ENCODE results near the gene GPC3. TPM values are rescaled to one million over a fixed set of nuclear protein-coding genes. Genes with fewer than 3 reads are reported as not detected.

The GPC3 gene
- total RNA-seq, 1 donor from 2014 or later = not detected

DNA sequence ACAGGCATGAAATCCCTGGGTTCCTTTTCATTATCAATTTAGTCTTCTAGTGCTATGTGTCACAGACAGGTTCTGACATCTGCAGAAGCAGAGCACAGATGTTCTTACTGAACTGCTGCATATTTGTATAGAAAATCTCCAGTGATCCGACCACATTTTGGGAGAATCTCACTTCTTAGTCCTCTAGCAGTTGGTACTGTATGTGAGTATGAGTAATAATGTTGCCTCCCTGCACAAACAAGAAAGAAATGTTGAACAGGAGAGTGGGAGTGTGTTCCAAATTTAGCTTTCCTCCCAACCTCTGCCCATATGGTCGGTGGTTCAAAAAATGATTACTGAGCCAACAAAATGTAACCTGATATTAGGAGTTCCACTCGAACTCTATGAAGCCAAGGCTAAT lies 404.8 kb downstream of the GPC3 start:
- no peak for DNase-seq (ENCODE audit: extremely low read depth, low read depth, low spot score)

GRCh38 chrX:133579631-133580030 lies 405.8 kb downstream of the GPC3 start:
- no peak for DNase-seq (ENCODE audit: extremely low read depth, low read depth, low spot score)

DNA sequence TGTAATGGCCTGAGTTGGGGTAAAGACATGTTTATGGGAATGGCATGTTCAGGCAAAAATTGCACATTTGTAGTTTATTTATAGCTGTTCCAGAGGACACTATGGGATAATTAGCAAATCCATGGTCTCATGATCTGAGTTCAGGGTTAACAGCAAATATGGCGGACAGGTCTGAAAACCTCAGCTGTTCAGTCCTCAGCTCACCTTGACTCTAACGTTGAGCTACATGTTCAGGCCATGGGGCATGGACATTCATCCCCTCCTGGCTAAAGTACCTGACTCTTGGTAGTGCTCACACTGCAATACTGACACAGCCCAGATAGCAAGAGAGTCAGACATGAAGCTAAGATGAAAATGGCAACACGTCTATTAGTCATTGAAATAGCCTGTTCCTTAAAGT lies 408.5 kb downstream of the GPC3 start:
- DNase-seq (ENCODE audit: extremely low read depth, low read depth, low spot score) = no peak

DNA sequence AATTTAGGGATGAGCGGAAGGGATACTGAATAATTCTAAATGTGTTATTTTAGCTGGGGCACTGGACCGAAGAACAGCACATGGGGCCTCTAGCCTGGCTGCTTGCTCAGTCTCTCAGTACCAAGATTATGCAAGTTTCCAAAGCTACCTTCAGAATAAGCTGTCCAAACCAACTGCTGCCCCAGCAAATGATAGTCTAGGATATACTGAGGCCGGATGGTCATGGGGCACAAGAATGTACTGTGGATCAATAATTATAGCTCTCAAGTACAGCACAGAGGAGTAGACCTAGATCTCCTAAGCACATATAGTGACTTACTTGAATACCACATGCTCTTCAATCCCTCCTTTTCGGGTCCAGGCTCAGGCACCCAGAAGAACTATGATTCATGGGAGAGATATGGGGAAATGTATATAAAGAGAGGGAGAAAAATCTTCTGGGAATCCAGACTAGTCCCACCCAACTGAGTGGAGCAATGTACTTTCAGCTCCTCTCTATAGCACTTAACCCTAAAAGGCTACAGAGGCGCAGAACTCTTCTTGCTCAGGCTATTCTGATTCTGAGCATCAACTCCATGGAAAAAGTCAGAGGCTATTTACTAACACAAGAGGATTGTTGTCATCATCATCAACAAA lies 409.8 kb downstream of the GPC3 start:
- no peak for DNase-seq (ENCODE audit: extremely low read depth, low read depth, low spot score)

DNA sequence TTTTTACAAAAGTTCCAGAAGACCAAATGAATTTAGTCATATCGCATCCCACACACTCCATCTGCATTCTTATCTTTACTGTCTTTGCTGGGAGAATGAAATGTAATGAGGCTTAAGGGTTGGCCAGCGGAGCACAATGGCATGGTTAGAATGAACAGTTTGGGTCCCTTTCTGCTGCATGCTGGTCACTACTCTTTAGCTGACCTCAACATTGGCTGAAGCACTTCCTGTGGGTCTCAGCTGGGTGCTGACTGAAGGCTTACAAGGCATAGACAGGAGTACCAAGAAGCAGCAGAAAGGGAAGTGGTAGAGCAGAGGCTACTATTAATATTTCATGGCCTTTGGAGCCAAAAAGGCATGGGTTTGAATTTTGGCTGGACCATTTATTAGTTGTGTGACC lies 410.7 kb downstream of the GPC3 start:
- no peak for DNase-seq (ENCODE audit: extremely low read depth, low read depth, low spot score)

DNA sequence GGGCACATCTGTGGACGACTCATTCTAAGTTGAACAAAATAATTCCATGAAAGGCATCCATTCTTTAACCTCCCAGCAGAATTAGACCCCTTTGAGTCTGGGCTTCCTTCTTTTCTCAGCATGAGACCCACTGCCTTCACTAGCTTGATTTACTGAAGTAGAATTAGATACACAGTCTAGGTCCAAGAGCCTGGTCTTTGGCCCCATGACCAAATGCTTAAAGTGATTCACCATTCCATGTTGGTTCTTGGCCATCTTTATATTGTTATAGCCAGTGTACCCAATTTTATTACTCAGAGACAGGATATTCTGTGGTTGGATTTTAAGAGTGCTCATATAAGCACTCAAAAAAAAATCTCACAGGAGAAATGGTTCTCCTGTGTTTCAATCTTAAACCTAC lies 414.8 kb downstream of the GPC3 start:
- no peak for DNase-seq (ENCODE audit: extremely low read depth, low read depth, low spot score)

DNA sequence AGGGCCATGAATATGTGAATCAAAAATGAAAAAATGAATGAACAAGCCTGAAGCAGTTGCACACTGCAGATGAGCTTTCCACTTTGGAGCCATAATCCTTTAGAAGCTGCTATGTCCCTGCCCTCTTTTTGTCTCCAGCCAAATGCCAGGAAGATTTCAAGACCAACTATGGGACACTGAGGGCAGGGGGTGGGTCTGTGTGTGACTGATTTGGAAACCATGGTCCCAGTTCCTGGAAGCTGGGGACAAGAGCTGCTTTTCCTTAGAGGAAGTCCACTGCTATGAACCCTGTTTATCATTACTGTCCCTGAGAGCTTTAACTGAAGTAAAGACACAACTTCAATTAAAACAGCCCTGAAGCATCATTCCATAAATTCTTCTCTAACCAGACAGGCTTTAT lies 416.2 kb downstream of the GPC3 start:
- DNase-seq (ENCODE audit: extremely low read depth, low read depth, low spot score) = no peak

GRCh38 chrX:133568109-133568508 lies 417.3 kb downstream of the GPC3 start:
- no peak for DNase-seq (ENCODE audit: extremely low read depth, low read depth, low spot score)

GRCh38 chrX:133566876-133567275 lies 418.5 kb downstream of the GPC3 start:
- no peak for DNase-seq (ENCODE audit: extremely low read depth, low read depth, low spot score)

- no peak for DNase-seq (ENCODE audit: extremely low read depth, low read depth, low spot score)
Measured at GRCh38 chrX:133563705-133564104, 421.7 kb downstream of the GPC3 start.

DNA sequence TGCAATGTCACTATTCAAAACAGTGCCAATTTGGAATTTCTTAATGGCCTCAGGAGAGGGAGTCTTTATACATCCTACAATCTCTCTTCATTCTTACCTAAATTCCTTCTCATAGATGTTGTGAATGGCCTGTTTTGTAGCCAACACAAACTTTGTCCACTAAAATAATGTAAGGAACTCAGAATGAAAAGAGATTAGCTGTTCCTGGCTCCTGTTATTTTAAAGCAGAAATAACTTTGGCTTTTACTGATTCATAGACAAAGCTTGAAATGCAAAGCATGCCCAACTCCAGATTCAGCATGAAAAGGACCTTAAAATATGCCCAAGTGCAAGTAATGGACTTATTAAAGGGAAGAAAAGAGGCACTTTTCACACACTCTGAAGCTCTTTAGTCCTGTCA lies 424.1 kb downstream of the GPC3 start:
- DNase-seq (ENCODE audit: extremely low read depth, low read depth, low spot score) = no peak

DNA sequence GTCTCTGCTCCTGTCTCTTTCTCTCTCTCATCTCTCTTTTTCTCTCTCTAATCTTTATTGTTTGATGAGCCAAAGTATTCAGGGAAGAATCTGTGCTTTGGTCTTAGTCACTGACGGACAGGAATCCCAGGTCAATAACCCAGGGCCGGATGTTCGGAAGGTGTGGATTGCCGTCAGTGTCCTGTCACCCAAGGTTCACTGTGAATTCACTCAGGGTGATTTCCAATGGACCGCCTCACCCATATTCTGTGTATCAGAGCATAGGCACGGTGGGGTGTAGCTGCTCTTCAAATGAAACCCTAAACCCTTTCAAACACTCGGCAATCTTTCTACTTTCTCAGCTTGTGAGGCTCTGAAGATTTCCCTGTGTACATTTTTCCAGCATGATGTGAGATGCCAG lies 425.5 kb downstream of the GPC3 start:
- DNase-seq (ENCODE audit: extremely low read depth, low read depth, low spot score) = no peak

DNA sequence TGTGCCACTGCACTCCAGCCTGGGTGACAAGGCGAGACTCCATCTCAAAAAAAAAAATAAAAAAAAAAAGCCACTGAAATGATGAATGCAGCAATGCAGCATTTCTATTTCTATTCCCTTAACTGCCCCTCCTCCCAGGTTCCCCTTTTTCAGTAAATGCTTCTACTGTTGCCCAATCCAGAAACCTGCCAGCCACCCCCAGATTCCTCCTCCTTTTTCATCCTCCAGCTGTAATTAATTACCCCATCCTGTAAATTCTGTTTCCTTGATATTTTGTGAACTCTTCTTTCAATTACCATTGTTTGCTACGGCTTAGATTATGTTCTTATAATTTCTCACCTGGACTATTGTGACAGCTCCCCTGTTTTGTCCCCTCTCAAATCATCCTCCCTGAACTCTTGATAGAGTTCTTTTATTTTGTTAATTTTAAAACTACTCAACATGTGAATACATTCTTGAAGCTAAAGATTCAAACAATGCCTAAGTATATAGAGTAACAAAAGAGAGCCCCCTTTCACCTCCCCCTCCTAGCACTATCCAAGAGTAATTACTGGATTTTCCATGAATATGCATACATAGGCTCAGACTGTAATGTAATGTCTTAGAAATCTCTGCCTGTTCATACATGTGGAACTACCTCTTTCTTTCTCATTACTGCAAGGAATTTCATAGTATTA lies 429.5 kb downstream of the GPC3 start:
- DNase-seq (ENCODE audit: extremely low read depth, low read depth, low spot score) = no peak

- no peak for DNase-seq (ENCODE audit: extremely low read depth, low read depth, low spot score)
Measured at GRCh38 chrX:133550665-133551485, 434.5 kb downstream of the GPC3 start.

DNA sequence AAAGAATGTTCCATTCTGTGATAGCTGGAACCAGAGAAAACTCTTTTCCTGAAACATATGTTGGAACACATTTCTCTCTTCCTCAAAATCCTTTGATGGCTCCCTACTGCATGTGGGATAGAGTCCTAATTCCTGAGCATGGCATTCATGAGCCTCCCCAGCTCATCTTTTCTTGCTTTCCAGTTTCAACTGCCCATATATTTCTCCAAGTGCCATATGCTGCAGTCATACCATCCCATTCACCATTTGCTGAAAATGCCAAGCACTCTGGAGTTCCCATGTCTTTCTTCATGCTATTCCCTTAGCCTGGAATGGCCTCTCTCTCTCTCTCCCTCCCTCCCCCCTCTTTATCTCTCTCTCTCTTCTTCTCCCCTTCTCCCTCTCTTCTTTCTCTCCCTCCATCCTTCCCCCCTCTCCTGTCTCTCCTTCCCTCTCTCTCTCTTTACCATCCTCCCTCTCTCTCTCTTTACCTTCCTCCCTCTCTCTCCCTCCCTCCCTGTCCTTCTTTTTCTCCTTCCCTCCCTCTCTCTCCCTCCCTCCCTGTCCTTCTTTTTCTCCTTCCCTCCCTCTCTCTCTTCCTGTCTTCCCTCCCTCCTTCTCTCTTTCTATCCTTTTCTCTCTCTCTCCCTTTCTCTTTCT lies 436.0 kb downstream of the GPC3 start:
- DNase-seq (ENCODE audit: extremely low read depth, low read depth, low spot score) = no peak

DNA sequence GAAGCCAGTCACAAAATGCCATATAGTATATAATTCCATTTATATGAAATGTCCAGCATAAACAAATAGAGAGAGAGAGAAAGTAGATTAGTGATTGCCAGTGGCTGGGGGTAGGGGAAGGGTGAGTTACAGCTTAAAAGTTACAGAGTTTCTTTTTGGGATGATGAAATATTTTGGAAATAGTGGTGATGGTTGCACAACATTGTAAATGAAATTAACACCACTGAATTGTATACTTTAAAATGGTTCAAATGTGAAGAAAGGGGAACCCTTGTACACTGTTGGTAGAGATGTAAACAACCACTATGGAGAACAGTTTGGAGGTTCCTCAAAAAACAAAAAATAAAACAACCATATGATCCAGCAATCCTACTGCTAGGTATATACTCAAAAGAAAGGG lies 439.0 kb downstream of the GPC3 start:
- DNase-seq (ENCODE audit: extremely low read depth, low read depth, low spot score) = no peak

GRCh38 chrX:133544778-133545177 lies 440.6 kb downstream of the GPC3 start:
- DNase-seq (ENCODE audit: extremely low read depth, low read depth, low spot score) = no peak

- DNase-seq (ENCODE audit: extremely low read depth, low read depth, low spot score) = no peak
Measured at GRCh38 chrX:133544115-133544514, 441.3 kb downstream of the GPC3 start.

DNA sequence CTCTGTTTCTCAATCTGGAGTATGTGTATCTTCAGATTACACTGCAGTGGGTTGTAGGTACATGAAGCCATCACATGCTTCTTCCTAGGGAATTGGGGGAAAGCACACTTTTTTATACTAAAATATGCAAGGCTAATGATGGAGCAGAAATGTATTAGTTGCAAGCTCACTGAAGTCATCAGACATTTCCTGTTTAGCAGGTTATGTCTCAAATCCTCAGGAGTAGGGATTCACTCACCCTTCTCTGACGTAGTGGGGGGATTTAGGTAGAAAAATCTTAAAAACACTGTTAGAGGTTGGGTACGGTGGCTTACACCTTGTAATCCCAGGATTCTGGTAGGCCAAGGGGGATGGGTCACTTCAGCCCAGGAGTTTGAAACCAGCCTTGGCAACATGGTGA lies 441.7 kb downstream of the GPC3 start:
- no peak for DNase-seq (ENCODE audit: extremely low read depth, low read depth, low spot score)

- DNase-seq (ENCODE audit: extremely low read depth, low read depth, low spot score) = no peak
Measured at GRCh38 chrX:133542476-133542875, 442.9 kb downstream of the GPC3 start.

GRCh38 chrX:133541021-133541420 lies 444.4 kb downstream of the GPC3 start:
- DNase-seq (ENCODE audit: extremely low read depth, low read depth, low spot score) = no peak

Measured in glomerular endothelial cell (primary cell).